Measurements from ENCODE around the gene CD59.

DNA sequence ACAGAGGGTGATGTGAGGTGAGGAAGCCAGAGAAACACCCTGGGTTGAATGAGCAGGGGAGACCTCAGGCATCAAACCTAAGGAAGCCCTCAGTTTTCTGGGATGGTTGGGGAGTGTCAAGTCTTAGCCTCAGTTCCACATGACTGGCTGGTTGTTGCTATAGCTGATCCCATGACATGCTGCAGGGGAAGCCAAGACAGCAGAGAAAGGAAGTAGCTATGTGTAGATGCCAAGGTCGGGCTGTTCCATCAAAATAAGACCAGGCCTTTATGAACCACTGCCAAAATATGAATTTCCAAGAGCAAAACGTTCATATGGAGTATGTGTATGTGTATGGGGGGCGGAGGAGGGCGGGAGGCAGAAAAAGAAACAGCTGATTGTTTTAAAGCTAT lies 11.6 kb downstream of the CD59 start:
- TF ChIP-seq RAD21 (conservative IDR thresholded peaks at IDR 0.05): no peak
- TF ChIP-seq, protein P1, sequence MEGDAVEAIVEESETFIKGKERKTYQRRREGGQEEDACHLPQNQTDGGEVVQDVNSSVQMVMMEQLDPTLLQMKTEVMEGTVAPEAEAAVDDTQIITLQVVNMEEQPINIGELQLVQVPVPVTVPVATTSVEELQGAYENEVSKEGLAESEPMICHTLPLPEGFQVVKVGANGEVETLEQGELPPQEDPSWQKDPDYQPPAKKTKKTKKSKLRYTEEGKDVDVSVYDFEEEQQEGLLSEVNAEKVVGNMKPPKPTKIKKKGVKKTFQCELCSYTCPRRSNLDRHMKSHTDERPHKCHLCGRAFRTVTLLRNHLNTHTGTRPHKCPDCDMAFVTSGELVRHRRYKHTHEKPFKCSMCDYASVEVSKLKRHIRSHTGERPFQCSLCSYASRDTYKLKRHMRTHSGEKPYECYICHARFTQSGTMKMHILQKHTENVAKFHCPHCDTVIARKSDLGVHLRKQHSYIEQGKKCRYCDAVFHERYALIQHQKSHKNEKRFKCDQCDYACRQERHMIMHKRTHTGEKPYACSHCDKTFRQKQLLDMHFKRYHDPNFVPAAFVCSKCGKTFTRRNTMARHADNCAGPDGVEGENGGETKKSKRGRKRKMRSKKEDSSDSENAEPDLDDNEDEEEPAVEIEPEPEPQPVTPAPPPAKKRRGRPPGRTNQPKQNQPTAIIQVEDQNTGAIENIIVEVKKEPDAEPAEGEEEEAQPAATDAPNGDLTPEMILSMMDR (IDR thresholded peaks at IDR 0.05; ENCODE audit: poor library complexity, severe bottlenecking): no peak
- TF ChIP-seq POLR2AphosphoS5 (IDR thresholded peaks at IDR 0.05): no peak
